ENCODE data around the gene ST6GALNAC3.
"Not testable (repeated sequence)": the region's sequence is repeated elsewhere in the genome, so short reads cannot be mapped to it uniquely, and the experiment has no call there.

The ST6GALNAC3 gene

GRCh38 chr1:76595024-76595423 is 520.5 kb downstream of the ST6GALNAC3 start:
- DNase-seq = no peak

GRCh38 chr1:76601465-76601864 is 526.9 kb downstream of the ST6GALNAC3 start:
- DNase-seq = no peak

- DNase-seq = no peak
Observed at GRCh38 chr1:76607717-76608116, 533.2 kb downstream of the ST6GALNAC3 start.

- no peak for DNase-seq
Observed at GRCh38 chr1:76611770-76612445, 537.4 kb downstream of the ST6GALNAC3 start.

- no peak for DNase-seq
Observed at GRCh38 chr1:76613886-76614285, 539.3 kb downstream of the ST6GALNAC3 start.

GRCh38 chr1:76615253-76616035 is 540.9 kb downstream of the ST6GALNAC3 start:
- DNase-seq = no peak

- no peak for DNase-seq
Observed at GRCh38 chr1:76620371-76620770, 545.8 kb downstream of the ST6GALNAC3 start.

- DNase-seq = no peak
Observed at GRCh38 chr1:76622774-76623528, 548.4 kb downstream of the ST6GALNAC3 start.

- DNase-seq = no peak
Observed at GRCh38 chr1:76625886-76626678, 551.5 kb downstream of the ST6GALNAC3 start.

GRCh38 chr1:76627498-76627897 is 553.0 kb downstream of the ST6GALNAC3 start:
- no peak for DNase-seq

- no peak for DNase-seq
Observed at GRCh38 chr1:76627901-76628300, 553.4 kb downstream of the ST6GALNAC3 start.

- no peak for DNase-seq
Observed at GRCh38 chr1:76632136-76632535, 557.6 kb downstream of the ST6GALNAC3 start.

- no peak for DNase-seq
Observed at GRCh38 chr1:76635784-76636183, 561.2 kb downstream of the ST6GALNAC3 start.

- no peak for DNase-seq
Observed at GRCh38 chr1:76639181-76639580, 564.6 kb downstream of the ST6GALNAC3 start.

- no peak for DNase-seq
Observed at GRCh38 chr1:76640092-76640491, 565.5 kb downstream of the ST6GALNAC3 start.

- no peak for DNase-seq
Observed at GRCh38 chr1:76640723-76641122, 566.2 kb downstream of the ST6GALNAC3 start.

GRCh38 chr1:76644139-76644538 is 569.6 kb downstream of the ST6GALNAC3 start:
- DNase-seq = no peak

- DNase-seq = not testable (repeated sequence)
Observed at GRCh38 chr1:76652860-76653259, 578.3 kb downstream of the ST6GALNAC3 start.

GRCh38 chr1:76657623-76658022 is 583.1 kb downstream of the ST6GALNAC3 start:
- no peak for DNase-seq

- DNase-seq = no peak
Observed at GRCh38 chr1:76659171-76659940, 584.8 kb downstream of the ST6GALNAC3 start.

- no peak for DNase-seq
Observed at GRCh38 chr1:76661531-76661930, 587.0 kb downstream of the ST6GALNAC3 start.

GRCh38 chr1:76666499-76666898 is 592.0 kb downstream of the ST6GALNAC3 start:
- DNase-seq = no peak
